HG02981 (cell line): Measurements from ENCODE around the gene PRKAR1B.

ENCODE experiments used
- ATAC-seq: cut with Tn5 transposase; IDR thresholded peaks from one replicate; pipeline ENCODE4 v1.9.1; 2021; ENCODE audit warnings: mild to moderate bottlenecking, moderate library complexity; ENCODE audit not compliant: unreplicated experiment

PRKAR1B gene

GRCh38 chr7:608361-608760 lies 118.7 kb downstream of the PRKAR1B start:
- ATAC-seq = no peak

DNA sequence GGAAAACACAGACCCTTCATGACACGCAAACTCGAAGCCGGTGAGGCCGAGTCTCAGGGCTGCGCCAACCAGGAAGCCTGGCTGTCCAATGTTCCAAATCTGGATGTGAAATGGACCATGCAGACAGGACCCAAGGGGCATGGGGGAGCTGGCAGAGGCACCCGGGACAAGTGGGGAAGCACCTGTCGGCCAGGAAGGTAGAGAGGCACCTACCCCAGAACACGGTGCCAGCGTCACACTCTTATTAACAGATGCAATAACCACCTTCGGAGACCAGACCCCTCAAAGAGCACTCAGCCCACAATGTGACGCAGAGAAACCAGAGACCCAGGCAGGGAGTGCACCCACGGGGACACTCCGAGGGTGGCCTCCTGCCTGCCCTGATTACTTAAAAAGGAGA lies 119.1 kb downstream of the PRKAR1B start:
- no peak for ATAC-seq

DNA sequence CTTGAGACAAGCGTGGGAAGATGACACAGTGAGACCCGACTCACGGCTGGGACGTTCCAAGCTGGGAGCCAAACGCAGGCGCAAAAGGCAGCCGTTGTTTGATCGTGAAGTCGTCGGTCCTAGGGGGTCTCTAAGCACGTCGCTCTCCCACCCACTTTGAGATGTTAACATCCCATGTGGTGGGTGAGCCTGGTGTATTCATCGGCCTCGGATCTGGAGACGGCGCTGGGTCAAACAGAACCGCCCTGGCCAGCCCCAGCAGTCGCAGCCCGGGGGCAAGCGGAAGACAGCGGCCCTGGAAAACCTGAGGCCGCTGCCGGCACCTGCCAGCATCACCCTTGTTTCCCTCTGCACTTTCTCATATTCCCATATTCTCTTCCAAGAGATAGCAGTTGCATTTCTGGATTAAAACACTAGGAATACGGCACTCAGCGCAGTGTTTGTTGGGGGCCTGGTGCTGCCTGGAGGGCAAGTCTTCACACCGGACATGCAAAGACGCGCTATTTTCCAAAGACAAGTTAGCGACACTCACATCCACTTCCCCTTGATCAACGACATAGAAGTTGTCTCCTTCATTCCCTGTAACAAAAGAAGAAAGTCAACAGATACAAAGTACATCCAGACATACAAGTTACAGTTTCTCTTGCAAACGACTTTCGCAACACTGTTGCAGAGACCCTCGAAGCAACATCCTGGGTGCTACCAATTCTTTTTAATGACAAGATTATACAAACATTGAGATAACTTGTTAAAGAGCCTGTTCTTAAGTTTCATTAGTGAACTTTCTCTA lies 121.2 kb downstream of the PRKAR1B start:
- no peak for ATAC-seq

- no peak for ATAC-seq
Measured at GRCh38 chr7:604884-605531, 122.1 kb downstream of the PRKAR1B start.

- peak; percentile 75 for ATAC-seq
Measured at GRCh38 chr7:604001-604883, 122.8 kb downstream of the PRKAR1B start.

DNA sequence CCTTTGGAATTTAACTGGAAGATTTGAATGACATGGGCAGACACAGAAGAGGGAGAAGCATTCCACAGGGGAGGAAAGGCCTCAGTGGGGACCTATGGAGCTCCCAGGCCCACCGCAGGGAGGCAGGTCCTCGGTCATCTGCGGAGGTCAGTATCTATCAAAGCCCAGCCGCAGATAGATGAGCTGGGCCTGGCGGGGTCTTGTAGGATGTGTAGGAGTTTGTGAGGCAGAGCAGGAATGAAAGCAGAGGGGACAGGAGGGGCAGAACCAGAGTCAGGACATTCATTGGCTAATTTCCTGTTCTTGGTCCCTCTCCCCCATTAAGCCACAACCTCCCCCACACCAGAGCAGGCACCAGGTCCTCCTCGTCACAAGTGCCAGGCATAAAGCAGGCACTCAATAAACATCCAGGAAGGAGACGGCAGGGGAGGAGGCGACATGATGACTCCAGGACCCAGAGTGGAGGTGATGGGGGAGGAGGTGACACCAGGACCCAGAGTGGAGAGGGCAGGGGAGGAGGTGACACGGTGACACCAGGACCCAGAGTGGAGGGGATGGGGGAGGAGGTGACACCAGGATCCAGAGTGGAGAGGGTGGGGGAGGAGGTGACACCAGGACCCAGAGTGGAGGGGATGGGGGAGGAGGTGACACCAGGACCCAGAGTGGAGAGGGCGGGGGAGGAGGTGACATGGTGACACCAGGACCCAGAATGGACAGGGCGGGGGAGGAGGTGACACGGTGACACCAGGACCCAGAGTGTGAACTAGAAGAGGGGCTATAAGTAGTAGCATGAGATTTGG lies 123.7 kb downstream of the PRKAR1B start:
- ATAC-seq = no peak

DNA sequence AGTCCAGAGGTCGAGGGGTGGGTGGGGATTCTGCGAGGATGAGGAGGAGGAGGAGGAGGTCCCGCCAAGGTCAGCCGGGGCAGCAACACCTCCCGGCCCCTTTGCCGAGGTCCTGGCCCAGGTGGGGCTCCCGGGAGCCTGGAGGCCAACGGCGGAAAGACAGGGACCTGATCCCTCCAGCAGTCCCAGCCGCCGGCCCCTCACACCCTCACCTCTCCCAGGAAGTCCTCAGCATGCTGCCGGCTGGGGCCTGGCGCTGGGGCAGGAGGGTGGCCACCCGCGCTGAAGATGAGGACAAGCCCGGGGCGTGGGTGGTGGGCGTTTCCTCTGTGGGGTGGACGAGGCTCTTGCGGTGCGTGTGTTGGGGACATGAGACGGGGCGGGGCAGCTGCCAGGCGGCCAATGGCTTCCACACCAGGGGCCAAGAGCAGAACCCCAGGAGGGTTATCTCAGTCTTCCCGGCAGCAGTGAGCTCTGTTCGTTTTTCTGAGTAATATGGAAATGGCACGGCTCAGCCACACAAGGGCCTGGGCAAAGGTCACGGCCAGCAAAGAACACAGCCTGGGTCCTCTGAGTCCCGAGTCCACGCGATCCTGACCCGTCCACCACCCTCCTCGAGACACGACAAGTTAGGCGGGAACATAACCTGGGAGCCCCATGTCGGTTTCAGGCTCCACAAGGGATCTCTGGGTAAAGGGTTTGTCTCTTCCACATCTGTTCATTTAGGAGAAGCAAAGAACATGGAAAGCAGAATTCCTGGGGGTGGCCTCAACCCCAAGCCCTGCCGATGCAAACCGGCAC lies 124.5 kb downstream of the PRKAR1B start:
- no peak for ATAC-seq

GRCh38 chr7:601595-602340 lies 125.3 kb downstream of the PRKAR1B start:
- ATAC-seq = peak; percentile 47

DNA sequence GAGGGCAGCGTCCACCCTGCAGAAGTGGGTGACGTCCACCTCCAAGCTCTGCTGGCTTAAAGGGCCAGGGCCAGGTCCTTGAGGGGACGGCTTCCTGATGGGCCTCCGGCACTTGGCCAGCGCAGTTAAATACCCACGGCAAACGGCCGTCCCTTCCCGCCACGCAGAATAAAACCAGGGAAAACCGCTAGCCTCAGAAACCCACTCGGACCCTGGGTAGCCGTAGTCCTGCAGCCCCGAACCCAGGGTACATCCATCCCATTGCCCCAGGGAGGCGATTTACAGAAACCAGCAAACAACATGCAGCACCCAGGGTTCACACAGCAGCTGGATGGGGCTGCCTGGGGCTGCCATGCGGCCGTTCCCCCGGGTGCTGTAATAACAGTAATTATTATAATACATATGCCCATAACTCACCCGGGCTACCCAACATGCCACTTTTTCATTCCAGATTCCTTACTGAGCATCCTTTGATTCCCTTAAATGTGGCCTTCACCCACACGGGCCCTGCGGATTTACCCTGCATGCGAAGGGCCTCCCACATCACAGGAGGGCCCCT lies 126.0 kb downstream of the PRKAR1B start:
- no peak for ATAC-seq

DNA sequence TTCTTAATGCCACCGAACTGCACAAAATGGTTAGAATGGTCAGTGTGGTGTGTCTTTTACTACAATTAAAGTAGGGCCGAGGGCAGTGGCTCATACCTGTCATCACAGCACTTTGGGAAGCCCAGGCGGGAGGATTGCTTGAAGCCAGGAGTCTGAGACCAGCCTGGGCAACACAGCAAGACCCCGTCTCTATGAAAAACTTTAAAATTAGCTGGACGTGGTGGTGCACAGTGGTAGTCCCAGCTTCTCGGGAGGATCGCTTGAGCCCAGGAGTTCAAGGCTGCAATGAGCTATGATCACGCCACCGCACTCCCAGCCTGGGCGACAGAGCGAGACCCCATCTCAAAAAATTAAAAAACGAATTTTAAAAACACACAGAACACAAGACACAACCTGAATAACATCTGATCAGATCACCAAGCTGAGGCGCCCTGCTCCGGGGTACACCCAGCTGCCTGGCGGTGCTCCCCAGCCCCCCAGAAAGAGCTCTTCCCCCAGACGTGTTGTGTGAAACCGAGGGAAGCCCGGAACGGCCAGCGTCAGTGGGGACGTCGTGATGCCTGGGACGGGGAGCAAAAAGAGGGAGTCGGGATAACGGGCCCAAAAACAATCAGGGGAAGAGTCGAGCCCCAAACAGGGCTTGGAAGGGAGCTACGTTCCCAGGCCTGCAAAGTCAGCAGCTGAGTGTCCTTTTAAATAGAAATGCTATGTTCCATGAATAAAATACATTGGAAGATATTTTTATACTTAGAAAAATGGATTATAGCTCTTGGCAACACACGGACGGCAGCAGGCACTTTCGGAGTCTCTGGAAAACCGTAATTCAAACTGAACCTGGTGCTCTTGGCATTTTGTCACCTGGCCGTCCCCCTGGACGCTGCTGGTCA lies 126.7 kb downstream of the PRKAR1B start:
- ATAC-seq = no peak

- ATAC-seq = no peak
Measured at GRCh38 chr7:598899-599298, 128.2 kb downstream of the PRKAR1B start.

DNA sequence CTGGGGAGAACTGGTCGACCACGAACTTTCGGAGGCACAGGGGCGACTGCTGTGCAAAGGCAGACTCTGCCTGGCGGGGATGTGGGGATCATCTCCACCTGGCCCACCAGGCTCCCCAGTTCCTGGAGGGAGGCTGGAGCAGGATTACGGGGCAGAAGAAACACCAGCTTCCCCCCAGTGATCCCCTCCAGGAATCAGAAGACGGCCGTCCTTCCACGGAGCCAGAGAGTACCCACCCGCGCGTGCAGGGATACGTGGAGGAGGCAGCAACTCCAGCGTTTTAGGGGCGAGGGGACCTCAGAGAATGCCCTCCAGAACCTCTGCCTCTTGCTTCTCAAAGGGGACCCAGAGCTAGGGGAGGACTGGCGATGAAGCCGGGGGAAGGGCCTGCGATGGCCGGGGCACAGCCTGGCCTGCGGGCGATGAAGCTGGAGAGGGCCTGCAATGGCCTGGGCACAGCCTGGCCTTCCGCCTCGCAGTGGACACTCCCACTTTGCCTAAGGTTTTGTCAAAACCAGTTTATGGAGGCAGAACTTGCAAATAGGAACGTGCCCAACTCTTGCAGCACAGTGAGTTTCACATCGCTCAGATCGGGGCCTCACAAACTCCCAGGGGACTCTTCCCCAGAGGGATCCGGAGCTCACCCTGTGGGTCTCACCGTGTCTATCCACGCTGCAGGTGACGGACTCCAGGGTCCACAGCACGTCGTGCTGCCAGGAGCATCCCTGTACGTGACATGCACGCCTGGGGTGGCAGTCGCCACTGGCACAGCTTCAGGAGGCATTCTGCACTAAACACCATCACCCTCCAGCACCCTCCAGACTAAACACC lies 129.5 kb downstream of the PRKAR1B start:
- ATAC-seq = no peak

- ATAC-seq = no peak
Measured at GRCh38 chr7:596819-597182, 130.3 kb downstream of the PRKAR1B start.

- no peak for ATAC-seq
Measured at GRCh38 chr7:596071-596818, 130.8 kb downstream of the PRKAR1B start.

DNA sequence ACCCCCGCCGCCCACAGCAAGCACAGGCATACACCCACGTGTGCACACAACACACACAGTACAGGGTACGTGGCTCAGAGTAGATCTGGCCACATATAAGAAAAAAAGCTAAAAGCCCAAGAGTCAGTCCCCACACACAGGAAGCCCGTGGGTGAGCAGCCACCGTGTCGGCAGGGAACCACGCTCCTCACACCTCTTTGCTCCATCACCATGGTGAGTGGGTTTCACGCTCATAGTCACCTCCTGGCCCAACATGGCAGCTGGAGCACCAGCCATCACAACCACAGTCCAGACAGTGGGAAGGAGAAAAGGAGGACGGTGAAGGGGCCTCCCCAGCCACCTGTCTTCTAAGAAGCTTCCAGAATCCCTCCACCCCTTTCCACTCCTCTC lies 131.5 kb downstream of the PRKAR1B start:
- ATAC-seq = no peak

- no peak for ATAC-seq
Measured at GRCh38 chr7:594920-595620, 132.0 kb downstream of the PRKAR1B start.
